SK-N-SH (cell line): ENCODE data around the gene HDGFL1. TPM values are rescaled to one million over a fixed set of nuclear protein-coding genes. Genes with fewer than 3 reads are reported as not detected.

ENCODE experiments used
- CTCF ChIA-PET: fragments of 300-600, 350-600 bp; formaldehyde crosslinking; extraction: SDS; loops from one replicate; lab custom pipeline; 2021; lab: Yijun Ruan, JAX
- POLR2A ChIA-PET: fragments of 350-600 bp; sonication (Branson Sonifier 250); formaldehyde crosslinking; extraction: SDS; loops from one replicate; lab custom pipeline; 2020; ENCODE audit warnings: antibody characterized with exemption, inconsistent platforms; lab: Yijun Ruan, JAX
- DNase-seq: peaks from one replicate; pipeline ENCODE4 v3.0.0; 2012
- H2AFZ ChIP-seq: fragments of 200-600 bp; sonication (generic); 2 replicates; pipeline ENCODE4 v1.8.1; 2016; ENCODE audit warnings: antibody characterized with exemption, mild to moderate bottlenecking, low read depth
- H3F3A ChIP-seq: fragments of 200-600 bp; sonication (generic); replicated peaks from 2 replicates; pipeline ENCODE3; 2016; ENCODE audit warnings: antibody characterized with exemption, mild to moderate bottlenecking; ENCODE audit not compliant: insufficient read depth
- H3K27ac ChIP-seq, 2 experiments: fragments of 200-500 bp in 1 of 2; fragments of 200-600 bp in 1 of 2; sonication (Bioruptor generic) in 1 of 2; sonication (generic), shearing (Covaris generic) in 1 of 2; 2 replicates each; pipeline versions ENCODE4 v1.5.1 to v1.6.1; 2014 to 2016; ENCODE audit warnings: low read depth in 2 of 2, inconsistent platforms in 1 of 2, low read length in 1 of 2, mild to moderate bottlenecking in 1 of 2, mixed read lengths in 1 of 2
- H3K27me3 ChIP-seq: fragments of 200-600 bp; sonication (generic), shearing (Covaris generic); 2 replicates; pipeline ENCODE4 v1.6.1; 2016; ENCODE audit warnings: mixed run types; ENCODE audit not compliant: insufficient read depth
- H3K36me3 ChIP-seq, 2 experiments: fragments of 200-500 bp in 1 of 2; fragments of 200-600 bp in 1 of 2; sonication (Bioruptor generic) in 1 of 2; sonication (generic) in 1 of 2; replicated peaks in 1 of 2; 2 replicates each; pipeline versions ENCODE3 to v1.5.1; 2014 to 2016; ENCODE audit warnings: low read length in 1 of 2, mild to moderate bottlenecking in 1 of 2; ENCODE audit not compliant: insufficient read depth in 2 of 2, control insufficient read depth in 1 of 2
- H3K4me1 ChIP-seq, 2 experiments: fragments of 200-500 bp in 1 of 2; fragments of 200-600 bp in 1 of 2; sonication (Bioruptor generic) in 1 of 2; sonication (generic), shearing (Covaris generic) in 1 of 2; 2 replicates each; pipeline versions ENCODE4 v1.5.1 to v1.6.1; 2014 to 2016; ENCODE audit warnings: low read depth in 1 of 2, low read length in 1 of 2, mixed run types in 1 of 2; ENCODE audit not compliant: insufficient read depth in 2 of 2, control insufficient read depth in 1 of 2
- H3K4me2 ChIP-seq: fragments of 200-600 bp; sonication (generic), shearing (Covaris generic); 2 replicates; pipeline ENCODE4 v1.6.1; 2017; ENCODE audit warnings: mixed run types
- H3K4me3 ChIP-seq, 2 experiments: fragments of 200-500 bp in 1 of 2; fragments of 200-600 bp in 1 of 2; sonication (Bioruptor generic) in 1 of 2; sonication (generic), shearing (Covaris generic) in 1 of 2; 2 replicates each; pipeline versions ENCODE4 v1.5.1 to v1.8.1; 2014 to 2016; ENCODE audit warnings: low read depth in 2 of 2, inconsistent platforms in 1 of 2, low read length in 1 of 2, mild to moderate bottlenecking in 1 of 2, mixed read lengths in 1 of 2, moderate library complexity in 1 of 2
- H3K79me2 ChIP-seq: fragments of 200-600 bp; sonication (generic); 2 replicates; pipeline ENCODE4 v1.8.1; 2017; ENCODE audit warnings: mild to moderate bottlenecking; ENCODE audit not compliant: insufficient read depth
- H3K9ac ChIP-seq: fragments of 200-600 bp; sonication (generic); 2 replicates; pipeline ENCODE4 v1.6.1; 2017; ENCODE audit warnings: mixed run types
- H3K9me2 ChIP-seq: fragments of 200-600 bp; sonication (generic); 2 replicates; pipeline ENCODE4 v1.6.1; 2017; ENCODE audit warnings: mixed run types
- H3K9me3 ChIP-seq: fragments of 200-600 bp; sonication (generic); 2 replicates; pipeline ENCODE4 v1.6.1; 2017; ENCODE audit warnings: mixed run types, mild to moderate bottlenecking, moderate library complexity
- H4K20me1 ChIP-seq: fragments of 200-600 bp; sonication (generic); 2 replicates; pipeline ENCODE4 v1.6.1; 2017; ENCODE audit warnings: mild to moderate bottlenecking, mixed run types; ENCODE audit not compliant: insufficient read depth
- CHD2 ChIP-seq: fragments of 150-350 bp; IDR thresholded peaks from 2 replicates; pipeline ENCODE4 v1.6.1; 2018; ENCODE audit warnings: low read length; ENCODE audit not compliant: partially characterized antibody
- ELF1 ChIP-seq: IDR thresholded peaks from 2 replicates; pipeline ENCODE4 v1.4.0; 2012
- EP300 ChIP-seq, 2 experiments: IDR thresholded peaks; 2 replicates each; pipeline versions ENCODE4 v1.4.0 to v1.6.1; 2012; ENCODE audit warnings: borderline replicate concordance in 1 of 2, low read depth in 1 of 2, low read length in 1 of 2
- FOSL2 ChIP-seq: IDR thresholded peaks from 2 replicates; pipeline ENCODE4 v1.4.0; 2012; ENCODE audit warnings: low read depth, mild to moderate bottlenecking, moderate library complexity, borderline replicate concordance
- FOXJ3 ChIP-seq: sonication (generic); formaldehyde crosslinking; IDR thresholded peaks from 2 replicates; pipeline ENCODE4 v1.5.1; 2020; ENCODE audit warnings: mild to moderate bottlenecking, missing genetic modification reagents
- FOXM1 ChIP-seq: IDR thresholded peaks from 2 replicates; pipeline ENCODE4 v1.4.0; 2012; ENCODE audit warnings: low read depth, mild to moderate bottlenecking
- GABPA ChIP-seq: IDR thresholded peaks from 2 replicates; pipeline ENCODE4 v1.4.0; 2012; ENCODE audit warnings: low read depth, mild to moderate bottlenecking
- GATA2 ChIP-seq: sonication (generic); formaldehyde crosslinking; IDR thresholded peaks from 2 replicates; pipeline ENCODE4 v1.5.0; 2020; ENCODE audit warnings: mild to moderate bottlenecking, missing genetic modification reagents
- NRF1 ChIP-seq: IDR thresholded peaks from 2 replicates; pipeline ENCODE4 v1.6.1; 2012; ENCODE audit warnings: low read depth, mild to moderate bottlenecking, low read length
- RAD21 ChIP-seq: IDR thresholded peaks from 2 replicates; pipeline ENCODE4 v1.6.1; 2012; ENCODE audit warnings: mild to moderate bottlenecking, low read length
- RCOR1 ChIP-seq: fragments of 150-350 bp; IDR thresholded peaks from 2 replicates; pipeline ENCODE4 v1.6.1; 2017; ENCODE audit warnings: antibody characterized with exemption, low read length
- RFX5 ChIP-seq: IDR thresholded peaks from 2 replicates; pipeline ENCODE4 v1.6.1; 2012; ENCODE audit warnings: mild to moderate bottlenecking, improper control_type of control experiment, low read length
- SMC3 ChIP-seq: IDR thresholded peaks from 2 replicates; pipeline ENCODE4 v1.6.1; 2012; ENCODE audit warnings: low read depth, low read length, improper control_type of control experiment
- WGBS: methylation state at CpG from one replicate; pipeline ENCODE4 v1.1.6; 2017; ENCODE audit warnings: low lambda C conversion rate; 5-methylcytosine and 5-hydroxymethylcytosine counted together
- polyA plus RNA-seq, 3 experiments: library from polyadenylated mRNA; depleted of rRNA; stranded (reverse); fragments of >200 nt; gene quantifications; 2 replicates each; pipeline ENCODE4 v1.2.3, GENCODE V29; 2012
- TF ChIP-seq, protein P1 (sequence below): fragments of 150-350 bp; IDR thresholded peaks from 2 replicates; pipeline ENCODE4 v1.6.1; 2017; ENCODE audit warnings: antibody characterized with exemption, low read length, low read depth, borderline replicate concordance
- TF ChIP-seq, protein P2 (sequence below): IDR thresholded peaks from 2 replicates; pipeline ENCODE4; 2012
- TF ChIP-seq, protein P3 (sequence below): IDR thresholded peaks from 2 replicates; pipeline ENCODE4 v1.4.0; 2012; ENCODE audit warnings: low read depth, borderline replicate concordance
- TF ChIP-seq, protein P4 (sequence below): fragments of 150-350 bp; IDR thresholded peaks from 2 replicates; pipeline ENCODE4 v1.6.1; 2016; ENCODE audit warnings: mild to moderate bottlenecking, low read depth, low read length
- TF ChIP-seq, protein P5 (sequence below): fragments of 200-600 bp; sonication (generic); IDR thresholded peaks from 2 replicates; pipeline ENCODE4 v1.6.1; 2017; ENCODE audit warnings: antibody characterized with exemption, mild to moderate bottlenecking, moderate library complexity
- TF ChIP-seq, protein P6 (sequence below): IDR thresholded peaks from 2 replicates; pipeline ENCODE4 v1.4.0; 2012; ENCODE audit warnings: low read depth
- TF ChIP-seq, protein P7 (sequence below): IDR thresholded peaks from 2 replicates; pipeline ENCODE4 v1.4.0; 2012; ENCODE audit warnings: low read depth, borderline replicate concordance

HDGFL1 gene
- not detected in 2 replicates for polyA plus RNA-seq (2012; rRNA removed)
- not detected in 2 replicates for polyA plus RNA-seq (2012; cell fraction: cytosol; rRNA removed)
- not detected in 2 replicates for polyA plus RNA-seq (2012; cell fraction: nucleus; rRNA removed)

DNA sequence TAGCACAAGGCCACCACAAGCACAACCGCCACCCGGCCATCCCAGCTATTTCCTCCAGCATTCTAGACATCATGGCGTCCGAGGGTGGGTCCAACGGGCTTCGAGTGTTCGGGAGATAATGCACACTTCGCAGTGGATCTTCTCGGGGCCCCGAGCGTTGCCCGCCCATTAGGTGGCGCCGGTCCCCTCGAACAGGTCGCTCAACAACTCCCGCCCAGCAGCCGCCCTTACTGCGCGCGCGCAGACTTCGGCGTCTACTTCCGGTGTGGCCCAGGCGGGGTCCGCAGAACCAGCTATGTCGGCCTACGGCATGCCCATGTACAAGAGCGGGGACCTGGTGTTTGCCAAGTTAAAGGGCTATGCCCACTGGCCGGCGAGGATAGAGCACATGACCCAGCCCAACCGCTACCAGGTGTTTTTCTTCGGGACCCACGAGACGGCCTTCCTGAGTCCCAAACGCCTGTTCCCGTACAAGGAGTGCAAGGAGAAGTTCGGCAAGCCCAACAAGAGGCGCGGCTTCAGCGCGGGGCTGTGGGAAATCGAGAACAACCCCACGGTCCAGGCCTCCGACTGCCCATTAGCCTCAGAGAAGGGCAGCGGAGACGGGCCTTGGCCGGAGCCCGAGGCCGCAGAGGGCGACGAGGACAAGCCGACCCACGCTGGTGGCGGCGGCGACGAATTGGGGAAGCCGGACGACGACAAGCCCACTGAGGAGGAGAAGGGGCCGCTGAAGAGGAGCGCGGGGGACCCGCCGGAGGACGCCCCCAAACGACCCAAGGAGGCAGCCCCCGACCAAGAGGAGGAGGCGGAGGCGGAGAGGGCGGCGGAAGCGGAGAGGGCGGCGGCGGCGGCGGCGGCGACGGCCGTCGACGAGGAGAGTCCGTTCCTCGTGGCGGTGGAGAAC, at the start of gene HDGFL1:
HDGFL1 (plus strand) TSS at position 286 of the 904 bp plus-strand sequence; CDS start at position 296, 10 bp downstream.
- H3K9ac ChIP-seq: no peak within 1 kb of the TSS
- H3K4me1 ChIP-seq: no peaks in the 10 kb centered on the region
- no peak within 1 kb of the TSS for H3K4me2 ChIP-seq
- H3K9me2 ChIP-seq: no peaks in the 10 kb centered on the region
- CTCF ChIA-PET: interaction anchor here (2.1 kb wide), 1 partner anchor 877 kb away, joined by 4 read pairs; no protein-coding TSS in a partner anchor
- no peaks in the 10 kb centered on the region for H4K20me1 ChIP-seq
- H3K79me2 ChIP-seq: no peaks in the 10 kb centered on the region
- H2AFZ ChIP-seq: no peak within 1 kb of the TSS
- no peaks in the 10 kb centered on the region for H3K27me3 ChIP-seq
- H3K9me3 ChIP-seq: no peaks in the 10 kb centered on the region
- no peaks in the 10 kb centered on the region for H3K36me3 ChIP-seq
- no peaks in the 10 kb centered on the region for H3F3A ChIP-seq
- POLR2A ChIA-PET: no interaction called here
- no peak within 1 kb of the TSS; a peak in 1 of 4 replicates for H3K27ac ChIP-seq
- 97% methylated on average over 89 of the region's 89 CpGs for WGBS
- no peak for DNase-seq
- no peak within 1 kb of the TSS for H3K4me3 ChIP-seq
- no peak for TF ChIP-seq EP300 (IDR thresholded peaks at IDR 0.05; ENCODE audit: borderline replicate concordance in 1 of 2, low read depth in 1 of 2, low read length in 1 of 2)
- TF ChIP-seq, protein P1, sequence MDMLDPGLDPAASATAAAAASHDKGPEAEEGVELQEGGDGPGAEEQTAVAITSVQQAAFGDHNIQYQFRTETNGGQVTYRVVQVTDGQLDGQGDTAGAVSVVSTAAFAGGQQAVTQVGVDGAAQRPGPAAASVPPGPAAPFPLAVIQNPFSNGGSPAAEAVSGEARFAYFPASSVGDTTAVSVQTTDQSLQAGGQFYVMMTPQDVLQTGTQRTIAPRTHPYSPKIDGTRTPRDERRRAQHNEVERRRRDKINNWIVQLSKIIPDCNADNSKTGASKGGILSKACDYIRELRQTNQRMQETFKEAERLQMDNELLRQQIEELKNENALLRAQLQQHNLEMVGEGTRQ: no peak
- no peak for TF ChIP-seq RFX5
- no peak for TF ChIP-seq GATA2 (CRISPR knock-in tag)
- TF ChIP-seq, protein P2, sequence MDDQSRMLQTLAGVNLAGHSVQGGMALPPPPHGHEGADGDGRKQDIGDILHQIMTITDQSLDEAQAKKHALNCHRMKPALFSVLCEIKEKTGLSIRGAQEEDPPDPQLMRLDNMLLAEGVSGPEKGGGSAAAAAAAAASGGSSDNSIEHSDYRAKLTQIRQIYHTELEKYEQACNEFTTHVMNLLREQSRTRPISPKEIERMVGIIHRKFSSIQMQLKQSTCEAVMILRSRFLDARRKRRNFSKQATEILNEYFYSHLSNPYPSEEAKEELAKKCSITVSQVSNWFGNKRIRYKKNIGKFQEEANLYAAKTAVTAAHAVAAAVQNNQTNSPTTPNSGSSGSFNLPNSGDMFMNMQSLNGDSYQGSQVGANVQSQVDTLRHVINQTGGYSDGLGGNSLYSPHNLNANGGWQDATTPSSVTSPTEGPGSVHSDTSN: no peak
- TF ChIP-seq SMC3: no peak
- TF ChIP-seq, protein P3, sequence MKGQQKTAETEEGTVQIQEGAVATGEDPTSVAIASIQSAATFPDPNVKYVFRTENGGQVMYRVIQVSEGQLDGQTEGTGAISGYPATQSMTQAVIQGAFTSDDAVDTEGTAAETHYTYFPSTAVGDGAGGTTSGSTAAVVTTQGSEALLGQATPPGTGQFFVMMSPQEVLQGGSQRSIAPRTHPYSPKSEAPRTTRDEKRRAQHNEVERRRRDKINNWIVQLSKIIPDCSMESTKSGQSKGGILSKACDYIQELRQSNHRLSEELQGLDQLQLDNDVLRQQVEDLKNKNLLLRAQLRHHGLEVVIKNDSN: no peak
- TF ChIP-seq RCOR1: no peak
- TF ChIP-seq FOXJ3 (CRISPR knock-in tag): no peak
- no peak for TF ChIP-seq FOSL2
- no peak for TF ChIP-seq FOXM1
- TF ChIP-seq, protein P4, sequence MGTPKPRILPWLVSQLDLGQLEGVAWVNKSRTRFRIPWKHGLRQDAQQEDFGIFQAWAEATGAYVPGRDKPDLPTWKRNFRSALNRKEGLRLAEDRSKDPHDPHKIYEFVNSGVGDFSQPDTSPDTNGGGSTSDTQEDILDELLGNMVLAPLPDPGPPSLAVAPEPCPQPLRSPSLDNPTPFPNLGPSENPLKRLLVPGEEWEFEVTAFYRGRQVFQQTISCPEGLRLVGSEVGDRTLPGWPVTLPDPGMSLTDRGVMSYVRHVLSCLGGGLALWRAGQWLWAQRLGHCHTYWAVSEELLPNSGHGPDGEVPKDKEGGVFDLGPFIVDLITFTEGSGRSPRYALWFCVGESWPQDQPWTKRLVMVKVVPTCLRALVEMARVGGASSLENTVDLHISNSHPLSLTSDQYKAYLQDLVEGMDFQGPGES: no peak
- TF ChIP-seq, protein P5, sequence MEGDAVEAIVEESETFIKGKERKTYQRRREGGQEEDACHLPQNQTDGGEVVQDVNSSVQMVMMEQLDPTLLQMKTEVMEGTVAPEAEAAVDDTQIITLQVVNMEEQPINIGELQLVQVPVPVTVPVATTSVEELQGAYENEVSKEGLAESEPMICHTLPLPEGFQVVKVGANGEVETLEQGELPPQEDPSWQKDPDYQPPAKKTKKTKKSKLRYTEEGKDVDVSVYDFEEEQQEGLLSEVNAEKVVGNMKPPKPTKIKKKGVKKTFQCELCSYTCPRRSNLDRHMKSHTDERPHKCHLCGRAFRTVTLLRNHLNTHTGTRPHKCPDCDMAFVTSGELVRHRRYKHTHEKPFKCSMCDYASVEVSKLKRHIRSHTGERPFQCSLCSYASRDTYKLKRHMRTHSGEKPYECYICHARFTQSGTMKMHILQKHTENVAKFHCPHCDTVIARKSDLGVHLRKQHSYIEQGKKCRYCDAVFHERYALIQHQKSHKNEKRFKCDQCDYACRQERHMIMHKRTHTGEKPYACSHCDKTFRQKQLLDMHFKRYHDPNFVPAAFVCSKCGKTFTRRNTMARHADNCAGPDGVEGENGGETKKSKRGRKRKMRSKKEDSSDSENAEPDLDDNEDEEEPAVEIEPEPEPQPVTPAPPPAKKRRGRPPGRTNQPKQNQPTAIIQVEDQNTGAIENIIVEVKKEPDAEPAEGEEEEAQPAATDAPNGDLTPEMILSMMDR: no peak
- no peak for TF ChIP-seq GABPA
- TF ChIP-seq, protein P6, sequence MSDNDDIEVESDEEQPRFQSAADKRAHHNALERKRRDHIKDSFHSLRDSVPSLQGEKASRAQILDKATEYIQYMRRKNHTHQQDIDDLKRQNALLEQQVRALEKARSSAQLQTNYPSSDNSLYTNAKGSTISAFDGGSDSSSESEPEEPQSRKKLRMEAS: no peak
- no peak for TF ChIP-seq ELF1
- TF ChIP-seq, protein P7, sequence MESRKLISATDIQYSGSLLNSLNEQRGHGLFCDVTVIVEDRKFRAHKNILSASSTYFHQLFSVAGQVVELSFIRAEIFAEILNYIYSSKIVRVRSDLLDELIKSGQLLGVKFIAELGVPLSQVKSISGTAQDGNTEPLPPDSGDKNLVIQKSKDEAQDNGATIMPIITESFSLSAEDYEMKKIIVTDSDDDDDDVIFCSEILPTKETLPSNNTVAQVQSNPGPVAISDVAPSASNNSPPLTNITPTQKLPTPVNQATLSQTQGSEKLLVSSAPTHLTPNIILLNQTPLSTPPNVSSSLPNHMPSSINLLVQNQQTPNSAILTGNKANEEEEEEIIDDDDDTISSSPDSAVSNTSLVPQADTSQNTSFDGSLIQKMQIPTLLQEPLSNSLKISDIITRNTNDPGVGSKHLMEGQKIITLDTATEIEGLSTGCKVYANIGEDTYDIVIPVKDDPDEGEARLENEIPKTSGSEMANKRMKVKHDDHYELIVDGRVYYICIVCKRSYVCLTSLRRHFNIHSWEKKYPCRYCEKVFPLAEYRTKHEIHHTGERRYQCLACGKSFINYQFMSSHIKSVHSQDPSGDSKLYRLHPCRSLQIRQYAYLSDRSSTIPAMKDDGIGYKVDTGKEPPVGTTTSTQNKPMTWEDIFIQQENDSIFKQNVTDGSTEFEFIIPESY: no peak
- no peak for TF ChIP-seq RAD21
- TF ChIP-seq CHD2: no peak
- no peak for TF ChIP-seq NRF1
- TF ChIP-seq, all 33 proteins: peak for 0
